Adipose tissue (tissue), 3 donors: ENCODE measurements around the gene ASPG. TPM values are rescaled to one million over a fixed set of nuclear protein-coding genes. Genes with fewer than 3 reads are reported as not detected.

Experiments used
- H3K27ac ChIP-seq: one replicate; pipeline ENCODE4 v1.5.1; 2013; ENCODE audit warnings: low read depth, low read length
- WGBS, 3 donors: extraction: QIAGEN DNeasy Blood & Tissue Kit; methylation state at CpG; one replicate each; pipeline ENCODE4 v1.1.7; 2013; 5-methylcytosine and 5-hydroxymethylcytosine counted together
- polyA plus RNA-seq, 3 donors: library from polyadenylated mRNA; stranded (reverse); fragments of 200-250 nt; gene quantifications; one replicate each; pipeline ENCODE4 v1.2.3, GENCODE V29; 2013
- donor health status: healthy with polysubstance abuse.
- donor health status: Bipolar disorder and iron deficiency.
- donor health status: healthy.

Gene ASPG
- polyA plus RNA-seq, 3 donors: 0.67 to 2.0 (median 2.0) TPM

DNA sequence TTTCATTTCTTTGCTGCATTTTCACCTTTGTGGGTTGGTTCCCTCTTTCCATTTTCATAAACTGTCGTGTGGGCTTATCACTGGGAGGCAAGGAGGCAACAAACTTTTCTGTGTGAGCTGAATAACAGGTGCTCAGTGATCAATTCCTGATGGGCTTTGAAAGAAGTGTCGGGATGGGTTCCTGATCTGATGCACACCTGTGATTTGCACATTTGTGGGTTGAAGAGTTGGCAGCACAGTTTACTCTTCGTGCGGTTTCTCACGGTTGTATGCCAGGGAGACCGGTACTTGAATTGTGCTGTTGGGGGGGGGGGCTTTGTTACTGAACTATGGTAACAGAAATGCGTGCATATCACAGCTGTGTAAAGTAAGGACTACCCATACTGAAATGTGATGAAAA is 16.0 kb upstream of the ASPG start:
- no peak overlapping the region for H3K27ac ChIP-seq
- 76 to 87% (median 87%) methylated on average over 7 of the region's 7 CpGs for WGBS, 3 donors

DNA sequence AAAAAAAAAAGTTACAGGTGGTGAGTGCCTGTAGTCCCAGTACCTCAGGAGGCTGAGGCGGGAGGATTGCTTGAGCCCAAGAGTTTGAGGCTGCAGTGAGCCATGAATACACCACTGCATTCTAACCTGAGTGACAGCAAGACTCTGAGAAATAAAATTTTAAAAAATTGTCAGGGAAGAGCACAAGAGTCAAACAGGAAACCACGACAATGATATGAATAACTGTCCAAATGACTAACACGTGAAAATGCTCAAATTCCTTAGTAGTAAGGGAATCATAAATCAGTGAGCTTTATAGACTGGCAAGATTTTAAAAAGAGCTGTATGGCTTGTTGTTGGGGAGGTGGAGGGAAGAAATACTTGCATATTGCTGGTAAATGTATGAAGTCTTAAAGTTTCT is 12.9 kb upstream of the ASPG start:
- no peak overlapping the region for H3K27ac ChIP-seq
- 58 to 71% (median 63%) methylated on average over 3 of the region's 3 CpGs for WGBS, 3 donors

DNA sequence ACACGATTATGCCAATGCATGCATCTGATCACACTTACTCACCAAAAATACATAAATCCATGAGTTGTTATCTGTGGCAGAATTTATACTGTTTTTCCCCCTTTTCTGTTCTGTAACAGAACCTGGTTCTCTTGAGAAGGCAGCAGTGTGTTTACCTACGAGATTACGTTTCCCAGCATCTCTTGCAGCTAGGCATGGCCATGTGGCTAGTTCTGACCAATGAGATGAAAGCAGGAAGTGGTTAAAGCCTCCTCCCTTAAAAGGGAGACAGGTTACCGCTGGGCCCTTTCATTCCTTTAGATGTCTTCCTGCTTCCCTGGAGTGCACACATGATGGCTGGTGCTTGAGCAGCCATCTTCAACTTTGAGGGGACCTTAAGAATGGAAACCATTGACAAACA is 11.7 kb upstream of the ASPG start:
- 67 to 76% (median 69%) methylated on average over 4 of the region's 4 CpGs for WGBS, 3 donors

DNA sequence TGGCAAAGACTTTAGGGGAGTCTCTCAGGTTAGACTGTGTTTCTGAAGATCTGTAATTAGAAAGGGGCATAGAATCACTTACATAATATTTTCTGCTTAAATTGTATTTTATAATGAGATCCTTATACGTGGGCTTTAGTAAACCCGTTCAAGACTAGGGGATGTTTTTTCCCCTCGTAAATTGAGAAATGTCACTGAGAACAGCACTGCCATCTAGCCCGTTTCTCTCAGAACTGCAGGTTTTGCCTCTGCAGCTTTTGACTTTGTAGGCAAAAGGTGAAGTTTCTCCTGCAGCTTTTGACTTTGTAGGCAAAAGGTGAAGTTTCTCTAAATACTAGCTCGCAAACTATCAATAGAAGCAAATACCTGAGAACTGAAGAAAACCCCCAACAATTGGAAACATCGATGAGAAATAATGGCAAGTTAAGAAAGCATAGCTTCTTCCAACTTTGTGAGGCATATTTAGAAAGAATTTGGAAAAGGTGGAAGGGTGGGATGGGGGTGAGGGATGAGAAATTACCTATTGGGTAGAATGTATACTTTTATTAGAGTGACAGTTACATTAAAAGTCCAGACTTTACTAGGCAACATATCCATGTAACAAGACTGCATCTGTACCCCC is 9.9 kb upstream of the ASPG start:
- H3K27ac ChIP-seq: no peak overlapping the region
- 35 to 36% (median 35%) methylated on average over 6 of the region's 6 CpGs for WGBS, 3 donors

More for the DNA sequence above, 11.7 kb upstream of the ASPG start:
- no peak overlapping the region for H3K27ac ChIP-seq

DNA sequence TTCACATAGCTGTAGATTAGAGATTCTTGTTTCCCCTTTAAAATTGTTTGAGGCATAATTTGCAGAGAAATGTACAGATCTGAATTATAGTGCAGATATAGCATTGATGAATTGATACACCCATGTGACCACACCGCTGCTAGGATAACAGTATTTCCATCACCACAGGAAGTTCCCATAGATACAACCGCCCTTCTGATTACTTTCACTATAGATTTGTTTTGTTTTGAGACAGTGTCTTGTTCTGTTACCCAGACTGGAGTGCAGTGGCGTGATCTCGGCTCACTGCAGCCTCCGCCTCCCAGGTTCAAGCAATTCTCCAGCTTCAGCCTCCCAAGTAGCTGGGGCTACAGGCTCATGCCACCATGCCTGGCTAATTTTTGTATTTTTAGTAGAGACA is 8.8 kb upstream of the ASPG start:
- H3K27ac ChIP-seq: no peak overlapping the region
- 61 to 73% (median 67%) methylated on average over 5 of the region's 5 CpGs for WGBS, 3 donors

DNA sequence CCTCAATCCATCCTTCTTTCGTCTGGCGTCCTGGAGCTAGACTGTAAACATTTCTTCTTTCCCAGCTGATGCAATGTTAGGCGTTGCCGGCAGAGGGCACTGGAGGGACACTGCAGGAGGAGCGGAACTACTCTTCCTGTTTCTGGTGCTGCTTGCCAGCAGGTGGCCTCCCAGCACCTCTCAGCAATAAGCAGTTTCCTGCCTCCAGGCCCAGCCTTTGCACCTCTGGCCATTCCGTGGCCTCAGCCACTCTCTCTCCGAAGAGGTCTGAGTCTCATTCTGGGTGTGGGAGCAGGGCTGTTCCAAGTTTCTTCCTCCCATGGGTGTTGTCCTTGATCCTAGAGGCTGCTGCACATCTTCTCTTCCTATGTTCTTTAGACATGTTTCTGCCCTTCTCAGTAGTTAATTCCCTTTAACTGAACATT is 7.5 kb upstream of the ASPG start:
- H3K27ac ChIP-seq: no peak overlapping the region
- 0 to 1% (median 1%) methylated on average over 7 of the region's 7 CpGs for WGBS, 3 donors

DNA sequence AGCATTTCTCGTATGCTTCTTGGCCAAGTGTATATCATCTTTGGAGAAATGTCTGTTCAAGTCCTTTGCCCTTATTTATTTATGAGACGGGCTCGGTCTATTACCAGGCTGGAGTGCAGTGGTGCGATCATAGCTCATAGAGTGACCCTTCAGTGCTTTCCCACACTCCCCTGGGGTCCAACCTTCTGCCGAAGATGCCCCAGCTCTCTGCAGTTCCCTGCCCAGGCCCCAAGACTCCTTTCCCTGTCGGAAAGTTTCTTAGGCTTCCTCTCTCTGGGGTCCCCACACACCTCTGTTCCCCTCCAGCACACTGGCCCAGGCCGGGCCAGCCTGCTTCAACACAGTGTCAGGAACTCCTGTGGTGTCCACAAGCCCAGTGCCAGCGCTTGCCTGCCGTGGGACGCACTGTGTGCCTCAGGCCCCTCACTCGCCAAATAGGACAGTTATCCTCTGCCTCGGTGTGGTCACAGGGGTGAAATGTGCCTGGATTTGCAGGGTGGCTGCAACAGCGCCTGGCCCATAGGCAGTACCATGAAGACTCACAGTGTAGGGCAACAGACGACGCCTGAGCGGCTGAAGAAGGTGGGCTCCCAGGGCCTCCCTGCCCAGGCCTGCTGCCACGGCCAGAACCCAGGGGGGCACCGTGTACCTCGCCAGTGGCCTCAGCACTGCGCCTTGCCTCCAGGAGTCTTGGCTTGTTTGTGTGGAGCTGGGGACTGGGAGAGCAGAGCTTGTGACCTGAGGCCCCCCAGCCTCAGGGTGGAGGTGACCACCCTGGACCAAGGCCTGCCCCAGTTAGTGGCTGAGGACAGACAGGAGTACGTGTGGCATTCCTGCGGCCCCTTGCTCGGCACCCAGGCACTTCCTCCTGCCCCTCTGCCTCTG is 4.9 kb upstream of the ASPG start:
- WGBS, 3 donors: 91 to 96% (median 92%) methylated on average over 23 of the region's 23 CpGs
- no peak overlapping the region for H3K27ac ChIP-seq

GRCh38 chr14:104081261-104081835 is 4.2 kb upstream of the ASPG start:
- 74 to 91% (median 83%) methylated on average over 17 of the region's 17 CpGs for WGBS, 3 donors
- no peak overlapping the region for H3K27ac ChIP-seq

DNA sequence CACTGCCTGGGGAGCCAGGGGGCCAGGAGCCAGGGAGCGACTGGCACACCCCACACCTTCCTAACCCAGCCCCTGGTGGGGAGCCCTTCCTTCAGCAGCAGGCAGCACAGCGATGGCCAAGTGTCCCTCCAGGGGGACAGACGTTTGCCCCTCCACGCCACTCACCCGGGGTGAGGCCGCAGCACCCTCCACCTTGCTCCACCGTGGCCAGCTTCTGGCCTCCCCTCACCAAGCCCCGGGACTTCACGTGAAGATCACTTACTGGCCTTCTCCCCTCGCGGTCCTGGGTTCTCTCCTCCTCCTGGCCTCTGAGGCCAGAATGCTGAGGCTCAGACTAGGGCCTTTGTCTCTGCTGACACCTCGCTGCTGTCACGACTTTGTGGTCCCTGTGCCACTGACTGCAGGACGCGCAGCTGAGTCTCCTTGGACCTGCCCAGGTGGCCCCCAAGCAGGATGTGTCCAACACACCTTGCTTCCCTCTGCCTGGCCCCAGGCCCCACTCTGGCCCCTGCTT is 3.5 kb upstream of the ASPG start:
- no peak overlapping the region for H3K27ac ChIP-seq
- 81 to 90% (median 88%) methylated on average over 15 of the region's 15 CpGs for WGBS, 3 donors

GRCh38 chr14:104082807-104083206 is 2.7 kb upstream of the ASPG start:
- no peak overlapping the region for H3K27ac ChIP-seq
- 37 to 75% (median 60%) methylated on average over 12 of the region's 12 CpGs for WGBS, 3 donors

GRCh38 chr14:104084251-104085002 is 1.1 kb upstream of the ASPG start:
- no peak overlapping the region for H3K27ac ChIP-seq
- 58 to 77% (median 58%) methylated on average over 16 of the region's 16 CpGs for WGBS, 3 donors

- WGBS, 3 donors: 25 to 53% (median 36%) methylated on average over 25 to 29 of the region's 29 CpGs
- H3K27ac ChIP-seq: no peak overlapping the region
Measured at GRCh38 chr14:104085889-104086201, 345 bp downstream of the ASPG start.

DNA sequence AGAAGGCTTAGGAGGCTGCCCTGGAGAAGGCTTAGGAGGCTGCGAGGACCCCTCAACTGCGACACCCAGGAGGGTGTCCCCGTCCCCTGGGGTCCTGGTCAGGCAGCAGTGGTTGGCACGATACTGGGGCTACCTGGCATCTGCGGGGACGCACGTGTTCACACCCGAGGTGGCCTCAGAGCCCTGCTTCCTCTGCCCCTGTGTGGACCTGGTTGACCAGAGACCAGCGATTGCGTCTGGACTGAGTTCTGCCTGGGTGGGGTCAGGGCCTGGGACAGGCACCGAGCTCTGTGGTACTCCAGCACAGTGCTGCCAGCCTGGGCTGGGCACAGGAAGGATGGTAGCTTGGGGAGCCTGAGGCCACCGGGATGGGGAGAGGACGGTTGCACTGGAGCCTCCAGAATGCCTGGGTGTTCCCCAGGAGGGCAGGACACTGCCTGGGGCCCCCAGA is 735 bp downstream of the ASPG start:
- WGBS, 3 donors: 76 to 87% (median 81%) methylated on average over 13 of the region's 13 CpGs
- H3K27ac ChIP-seq: no peak overlapping the region

GRCh38 chr14:104086661-104087461 is 1.4 kb downstream of the ASPG start:
- 68 to 78% (median 72%) methylated on average over 15 to 16 of the region's 16 CpGs for WGBS, 3 donors
- no peak overlapping the region for H3K27ac ChIP-seq

GRCh38 chr14:104087505-104087904 is 2.0 kb downstream of the ASPG start:
- H3K27ac ChIP-seq: no peak overlapping the region
- WGBS, 3 donors: 84 to 94% (median 92%) methylated on average over 17 of the region's 17 CpGs

GRCh38 chr14:104087981-104088850 is 2.7 kb downstream of the ASPG start:
- 68 to 78% (median 72%) methylated on average over 23 of the region's 23 CpGs for WGBS, 3 donors
- H3K27ac ChIP-seq: no peak overlapping the region
